GM10248 (cell line): ENCODE data around the gene UMOD.

Source experiments
- CTCF ChIA-PET: fragments of 300-600 bp; sonication (Branson Sonifier 250); formaldehyde crosslinking; extraction: SDS; loops from one replicate; lab custom pipeline; 2021; ENCODE audit warnings: antibody characterized with exemption; lab: Yijun Ruan, JAX
- POLR2A ChIA-PET: fragments of 350-650 bp; sonication (Branson Sonifier 250); formaldehyde crosslinking; extraction: SDS; loops from one replicate; lab custom pipeline; 2020; ENCODE audit warnings: antibody characterized with exemption; lab: Yijun Ruan, JAX
- DNase-seq: peaks from one replicate; pipeline ENCODE4 v3.0.0; 2012; ENCODE audit errors: extremely low spot score
- CTCF ChIP-seq: IDR thresholded peaks from 2 replicates; pipeline ENCODE4 v1.5.1; 2012; ENCODE audit warnings: mild to moderate bottlenecking, low read depth; ENCODE audit errors: extremely low read depth, missing control alignments, control extremely low read depth

Gene UMOD

GRCh38 chr16:20396846-20397467, 44.4 kb upstream of the UMOD start:
- no peak for DNase-seq
- POLR2A ChIA-PET, result no interaction called here
- TF ChIP-seq CTCF, result no peak
- CTCF ChIA-PET, result interaction anchor here (4.9 kb wide), 1 partner anchor 12 kb away, joined by 56 read pairs; no protein-coding TSS in a partner anchor

GRCh38 chr16:20395946-20396345, 43.4 kb upstream of the UMOD start:
- CTCF ChIA-PET, result interaction anchor here (1.2 to 4.9 kb wide), 2 partner anchors 11 to 489 kb away, joined by 4 to 56 read pairs; no protein-coding TSS in a partner anchor
- no peak for TF ChIP-seq CTCF
- POLR2A ChIA-PET, result no interaction called here
- DNase-seq, result no peak

GRCh38 chr16:20393801-20394577, 41.5 kb upstream of the UMOD start:
- TF ChIP-seq CTCF, result no peak
- no peak for DNase-seq
- ChIA-PET CTCF (interaction anchor here (2.0 to 4.9 kb wide), 3 partner anchors 9 to 495 kb away, joined by 8 to 56 read pairs (median 8); no protein-coding TSS in a partner anchor), POLR2A (no interaction called here)

GRCh38 chr16:20391045-20391444, 38.5 kb upstream of the UMOD start:
- no peak for TF ChIP-seq CTCF
- CTCF ChIA-PET, result no interaction called here
- POLR2A ChIA-PET, result no interaction called here
- no peak for DNase-seq

GRCh38 chr16:20388854-20389253, 36.3 kb upstream of the UMOD start:
- no peak for DNase-seq
- POLR2A ChIA-PET, result no interaction called here
- CTCF ChIA-PET, result interaction anchor here (1.1 to 1.5 kb wide), 2 partner anchors 12 to 481 kb away, joined by 3 to 4 read pairs; no protein-coding TSS in a partner anchor

More at GRCh38 chr16:20388854-20389253, 36.3 kb upstream of the UMOD start:
- TF ChIP-seq CTCF, result no peak
